GM21381 (cell line): ENCODE results near the gene SFMBT1.

Source experiments
- ATAC-seq: cut with Tn5 transposase; IDR thresholded peaks from one replicate; pipeline ENCODE4 v1.9.1; 2021; ENCODE audit warnings: mild to moderate bottlenecking, moderate library complexity; ENCODE audit not compliant: unreplicated experiment

SFMBT1 gene

DNA sequence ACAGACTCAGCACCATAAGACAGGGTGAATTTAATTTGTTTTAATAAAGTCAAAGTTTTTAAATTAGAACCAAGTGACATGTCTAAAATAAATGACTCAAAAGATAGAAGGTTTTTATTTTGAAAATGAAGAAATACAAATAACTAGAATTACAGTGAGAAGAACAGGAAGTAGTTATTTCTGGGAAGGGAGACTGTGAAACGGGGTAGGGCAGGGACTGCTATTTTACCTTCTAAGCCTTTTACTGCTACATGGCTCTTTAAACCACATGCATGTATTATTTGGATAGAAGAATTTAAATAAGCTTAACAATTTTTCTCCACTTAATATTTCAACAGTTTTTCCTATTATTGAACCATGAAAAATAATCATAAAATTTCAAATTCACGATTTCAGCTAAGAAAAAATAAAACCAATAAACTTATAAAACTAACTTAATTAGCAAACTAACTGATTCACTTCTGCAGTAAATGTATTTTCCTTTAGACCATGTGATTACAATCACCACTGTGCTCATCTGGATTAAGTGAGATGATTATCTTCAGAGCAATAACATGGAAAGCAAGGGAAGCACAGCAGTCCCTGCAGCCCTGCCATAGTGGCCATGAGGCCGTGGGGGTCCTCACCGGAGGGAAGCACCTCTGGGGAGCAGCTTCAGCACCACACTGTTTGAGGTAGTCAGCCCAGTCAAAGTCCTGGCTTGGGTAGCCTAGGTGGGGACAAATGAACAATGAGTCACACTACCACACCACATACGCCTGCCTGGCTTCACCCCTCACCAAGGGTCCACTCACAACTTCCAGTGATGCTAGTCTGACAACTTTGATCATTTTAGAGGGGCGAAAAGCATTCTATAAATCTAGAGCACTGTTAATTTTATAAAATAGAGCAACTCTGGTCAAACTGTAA lies 120.2 kb downstream of the SFMBT1 start:
- no peak for ATAC-seq

DNA sequence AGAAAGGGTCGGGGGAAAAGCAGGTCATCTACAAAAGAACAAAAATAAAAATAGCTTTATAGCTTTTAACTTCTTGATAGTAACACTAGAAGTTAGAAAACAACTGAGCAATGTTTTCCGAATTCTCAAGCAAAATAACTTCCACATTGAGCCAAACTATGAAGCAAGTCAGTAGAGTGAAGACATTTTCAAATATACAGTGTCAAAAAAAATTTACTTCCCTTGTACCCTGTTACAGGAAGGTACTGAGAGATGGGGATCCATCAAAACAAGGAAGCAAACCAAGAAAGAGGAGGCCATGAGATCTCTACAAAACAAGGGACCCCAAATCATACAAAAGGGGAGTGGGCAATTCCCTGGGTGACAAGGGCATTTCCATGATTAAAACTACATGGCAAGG lies 121.9 kb downstream of the SFMBT1 start:
- no peak for ATAC-seq

- no peak for ATAC-seq
Observed at GRCh38 chr3:52920841-52921240, 125.0 kb downstream of the SFMBT1 start.

GRCh38 chr3:52917044-52917443 lies 128.8 kb downstream of the SFMBT1 start:
- ATAC-seq: no peak

DNA sequence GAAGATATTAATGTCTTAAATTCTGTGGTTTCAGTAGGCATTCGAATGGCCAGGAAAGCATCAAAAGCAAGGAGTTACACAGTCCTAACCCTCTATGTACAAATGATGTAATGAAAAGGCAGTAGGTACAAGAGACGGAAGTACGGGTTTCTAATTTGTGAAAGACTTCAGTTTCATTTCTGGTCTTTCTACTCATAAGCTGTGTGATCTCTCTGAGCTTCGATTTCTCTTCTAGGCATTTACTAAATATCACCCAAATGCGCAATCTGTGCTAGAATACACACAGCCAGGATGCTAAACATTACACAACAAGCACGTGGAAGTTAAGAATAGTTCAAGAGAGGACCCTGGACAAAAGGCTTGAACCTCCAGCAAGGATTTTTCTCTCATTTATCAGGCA lies 130.6 kb downstream of the SFMBT1 start:
- no peak for ATAC-seq

GRCh38 chr3:52912885-52913731 lies 132.8 kb downstream of the SFMBT1 start:
- no peak for ATAC-seq

- no peak for ATAC-seq
Observed at GRCh38 chr3:52910823-52911222, 135.1 kb downstream of the SFMBT1 start.

GRCh38 chr3:52907497-52907896 lies 138.4 kb downstream of the SFMBT1 start:
- ATAC-seq: no peak

DNA sequence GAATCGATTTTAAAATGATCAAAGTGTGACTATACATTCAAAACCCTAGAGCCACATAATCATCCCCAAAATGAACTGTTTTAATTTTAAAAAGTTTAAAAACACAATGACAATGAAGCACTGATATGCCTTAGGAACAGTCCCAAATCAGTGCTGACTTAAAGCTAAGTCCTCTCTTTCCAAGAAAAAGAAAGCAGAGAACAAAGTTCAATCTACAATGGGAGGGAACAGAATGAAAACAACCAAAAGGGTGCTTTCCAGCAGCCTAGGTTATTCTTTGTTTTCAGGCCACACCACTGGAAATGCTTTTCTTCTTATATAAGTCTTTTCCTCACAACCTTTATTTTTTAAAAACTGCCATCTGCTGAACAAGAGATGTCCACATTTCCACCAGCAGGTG lies 141.3 kb downstream of the SFMBT1 start:
- no peak for ATAC-seq

GRCh38 chr3:52904000-52904399 lies 141.9 kb downstream of the SFMBT1 start:
- no peak for ATAC-seq

DNA sequence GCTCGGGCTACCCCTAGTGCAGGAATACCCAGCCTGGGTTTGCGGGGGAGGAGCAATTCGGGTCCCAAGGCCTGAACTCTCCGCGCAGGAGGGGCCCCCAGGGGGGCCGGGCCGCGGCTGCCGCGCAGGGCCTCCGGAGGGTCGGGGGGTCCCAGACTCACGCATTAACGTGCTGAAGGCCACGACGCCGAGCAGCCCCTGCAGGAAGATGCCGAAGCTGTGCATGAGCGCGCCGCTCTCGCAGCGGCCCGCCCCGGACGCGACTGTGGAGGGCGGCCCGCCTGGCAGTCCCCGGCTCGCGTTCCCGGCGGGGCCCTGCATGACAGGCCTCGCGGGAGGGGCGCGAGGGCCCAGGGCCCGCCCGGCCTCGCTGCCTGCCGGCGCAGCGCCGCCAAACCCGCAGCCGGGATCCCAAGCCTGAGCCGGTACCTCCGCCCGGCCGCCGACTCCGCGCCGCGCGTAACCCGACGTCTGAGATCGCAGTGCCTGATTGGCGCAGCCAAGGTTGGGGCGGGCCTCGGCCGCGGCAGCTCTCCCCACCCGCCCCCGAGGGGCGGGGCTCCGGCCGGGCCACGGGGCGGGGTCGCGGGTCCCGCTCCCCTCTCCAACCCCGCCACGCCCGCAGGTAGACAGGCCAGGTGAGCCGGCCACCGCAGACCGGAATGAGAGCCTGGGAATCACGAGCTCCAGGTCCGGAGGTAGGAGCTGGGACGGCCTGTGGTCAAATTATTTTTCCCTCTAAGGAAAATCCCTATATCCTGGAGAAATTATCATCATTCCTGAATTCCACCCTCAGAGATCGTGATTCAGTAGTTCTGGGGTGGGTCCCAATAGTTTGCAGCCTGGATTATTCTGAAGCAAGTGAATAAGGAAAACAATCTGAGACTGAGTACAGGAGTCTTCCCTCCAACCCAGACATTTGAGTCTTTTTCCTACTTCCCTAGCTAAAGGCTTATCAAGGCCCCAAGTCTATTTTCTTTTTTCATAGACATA lies 148.4 kb downstream of the SFMBT1 start, which contains the start of gene STIMATE:
TSS of gene STIMATE (minus strand) at position 419 of the 993 bp plus-strand sequence. CDS start at position 321, 98 bp downstream.
- ATAC-seq: peak; percentile 98

DNA sequence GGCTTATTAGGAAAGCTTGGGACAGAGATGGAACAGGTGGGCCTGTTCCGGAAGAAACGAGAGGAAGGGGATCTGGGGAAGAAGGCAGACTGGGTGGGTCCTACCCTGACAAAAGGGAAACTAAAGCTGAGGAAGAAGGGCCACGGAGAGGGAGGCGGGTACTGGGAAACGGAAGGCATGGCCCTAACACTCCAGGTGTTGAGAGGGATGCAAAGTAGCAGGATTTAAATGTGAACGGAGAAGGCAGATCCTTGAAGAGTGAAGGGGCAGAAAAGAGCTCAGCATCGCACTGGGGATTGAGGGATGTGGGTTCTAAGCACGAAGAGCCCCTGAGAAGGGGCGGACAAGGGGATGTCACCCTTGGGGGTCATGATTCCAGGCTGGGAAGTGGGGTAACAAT lies 149.3 kb downstream of the SFMBT1 start:
- ATAC-seq: no peak

DNA sequence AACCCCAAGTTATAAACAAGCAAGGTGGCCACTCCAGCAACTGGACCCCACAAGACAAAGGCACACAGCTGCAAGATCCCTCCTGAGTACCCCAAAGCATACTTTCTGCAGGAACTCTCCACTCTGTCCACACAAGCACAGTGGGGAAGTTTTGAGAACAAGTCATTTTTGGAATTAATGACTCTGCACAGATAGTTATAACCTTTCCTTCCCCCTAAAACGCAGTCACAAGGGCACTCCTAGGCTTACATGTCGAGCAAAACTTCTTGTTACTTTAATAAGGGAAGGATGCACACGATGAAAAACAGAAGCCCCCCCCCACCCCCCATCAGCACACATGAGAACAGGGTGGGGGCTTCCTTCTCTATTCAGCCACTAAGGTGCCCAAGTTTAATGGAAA lies 149.7 kb downstream of the SFMBT1 start:
- no peak for ATAC-seq

DNA sequence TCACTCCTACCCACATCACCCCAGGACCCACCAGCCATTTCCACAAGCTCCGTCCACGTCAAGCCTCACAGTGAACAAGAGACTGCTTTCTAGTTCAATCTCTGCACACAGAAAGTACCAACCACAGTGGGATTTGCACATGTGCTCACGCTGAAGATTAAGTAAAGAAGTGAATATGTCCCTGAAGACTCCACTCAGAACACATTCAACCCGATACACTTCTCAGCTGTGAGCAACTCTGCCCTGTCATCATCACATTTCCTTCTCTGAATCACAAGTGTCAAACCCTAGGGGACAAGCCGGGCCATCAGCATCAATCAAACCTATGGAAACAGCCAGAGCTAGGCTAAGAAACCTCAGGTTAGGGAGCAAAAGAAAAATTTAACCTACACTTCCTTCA lies 150.5 kb downstream of the SFMBT1 start:
- no peak for ATAC-seq

GRCh38 chr3:52894756-52895155 lies 151.1 kb downstream of the SFMBT1 start:
- ATAC-seq: no peak

- ATAC-seq: no peak
Observed at GRCh38 chr3:52893723-52894122, 152.2 kb downstream of the SFMBT1 start.

DNA sequence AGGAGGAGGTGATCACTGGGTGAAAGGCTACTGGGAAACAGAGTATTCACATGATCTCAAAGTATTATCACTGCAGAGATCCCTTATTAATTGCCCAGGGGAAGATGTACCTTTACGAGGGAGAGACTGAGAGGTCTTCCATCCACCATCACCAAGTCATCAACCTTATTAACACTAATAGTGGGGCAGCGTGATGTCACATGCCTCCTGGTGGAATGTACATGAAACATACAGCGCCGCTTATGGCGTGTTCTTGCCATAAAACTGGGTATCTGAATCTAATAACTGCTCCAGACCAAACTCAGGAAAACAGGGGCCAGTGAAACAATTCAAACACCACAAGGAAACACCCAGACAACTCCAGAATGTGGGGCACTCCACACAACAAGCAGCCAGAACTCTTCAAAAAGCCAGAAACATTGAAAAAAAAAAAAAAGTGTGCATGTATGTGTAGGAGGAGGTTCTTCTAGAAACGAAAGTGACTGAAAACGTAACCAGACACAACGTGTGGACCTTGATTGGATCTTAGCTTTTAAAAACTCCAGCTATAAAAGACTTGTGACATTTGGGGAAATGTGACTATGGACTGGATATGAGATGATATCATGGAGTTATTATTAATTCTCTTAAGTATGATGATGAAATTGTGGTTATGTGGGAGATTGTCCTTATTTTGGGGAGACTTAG lies 153.1 kb downstream of the SFMBT1 start:
- no peak for ATAC-seq

DNA sequence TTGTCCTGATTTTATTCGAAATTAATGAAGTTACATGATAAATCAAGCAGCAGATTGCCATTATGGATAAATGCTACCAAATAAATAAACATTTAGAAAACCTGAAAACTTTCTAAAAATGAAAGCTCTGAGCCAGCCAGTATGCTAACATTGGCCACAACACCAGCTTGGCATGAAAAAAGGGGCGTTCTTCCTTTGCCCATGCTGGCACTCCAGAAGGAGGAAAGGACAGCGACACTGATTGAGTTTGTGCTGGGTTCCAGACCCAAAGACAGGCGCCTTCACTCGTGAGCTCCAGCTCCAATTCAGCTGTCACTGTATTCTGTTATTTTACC lies 153.6 kb downstream of the SFMBT1 start:
- ATAC-seq: no peak

DNA sequence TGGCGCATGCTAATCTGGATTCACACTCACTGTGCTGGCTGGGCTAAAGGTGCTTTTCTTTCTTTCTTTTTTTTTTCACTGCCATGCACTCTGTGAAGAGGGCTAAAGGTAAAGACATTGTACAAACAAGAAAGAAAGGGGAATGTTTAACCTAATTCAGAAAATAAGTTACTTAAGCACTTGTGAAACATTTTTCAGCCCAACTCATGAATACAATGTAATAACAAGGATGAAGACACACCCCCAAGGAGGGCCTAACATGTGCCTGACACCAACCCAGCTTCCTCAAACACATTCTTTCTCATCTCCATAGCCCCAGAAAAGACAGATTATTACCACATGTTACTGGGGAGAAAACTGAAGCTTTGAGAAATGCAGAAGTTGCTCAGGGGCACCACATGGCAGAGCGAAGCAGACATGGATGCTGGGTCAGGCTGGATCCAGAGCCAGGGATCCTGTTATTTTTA lies 154.2 kb downstream of the SFMBT1 start:
- ATAC-seq: no peak

GRCh38 chr3:52891164-52891563 lies 154.7 kb downstream of the SFMBT1 start:
- no peak for ATAC-seq
